GDM1 (cell line): ENCODE data around the gene RAB8A.

Source experiments
- DNase-seq: peaks from one replicate; lab custom pipeline; 2025; lab: John Stamatoyannopoulos, UW

RAB8A gene

GRCh38 chr19:16142032-16142580, 30.4 kb downstream of the RAB8A start:
- DNase-seq, result no peak

- peak; percentile 77 for DNase-seq
Measured at GRCh38 chr19:16143399-16144215, 31.9 kb downstream of the RAB8A start, which contains the start of gene HSH2D. HSH2D (plus strand) TSS chr19:16143685; CDS start chr19:16148751, 5,066 bp downstream.

- DNase-seq, result no peak
Measured at GRCh38 chr19:16144216-16144581, 32.5 kb downstream of the RAB8A start.

GRCh38 chr19:16146112-16146511, 34.4 kb downstream of the RAB8A start:
- DNase-seq, result no peak

GRCh38 chr19:16148443-16149229, 36.9 kb downstream of the RAB8A start:
- DNase-seq, result no peak

GRCh38 chr19:16153582-16154336, 42.1 kb downstream of the RAB8A start:
- DNase-seq, result peak; percentile 37

- DNase-seq, result no peak
Measured at GRCh38 chr19:16154557-16154956, 42.9 kb downstream of the RAB8A start.

GRCh38 chr19:16155128-16155527, 43.4 kb downstream of the RAB8A start:
- DNase-seq, result no peak

- DNase-seq, result no peak
Measured at GRCh38 chr19:16156904-16157303, 45.2 kb downstream of the RAB8A start.

- no peak for DNase-seq
Measured at GRCh38 chr19:16157601-16158000, 45.9 kb downstream of the RAB8A start.

GRCh38 chr19:16159655-16160054, 48.0 kb downstream of the RAB8A start:
- no peak for DNase-seq

GRCh38 chr19:16160445-16160942, 48.8 kb downstream of the RAB8A start:
- DNase-seq, result no peak

GRCh38 chr19:16160943-16161560, 49.4 kb downstream of the RAB8A start:
- no peak for DNase-seq

- DNase-seq, result no peak
Measured at GRCh38 chr19:16161840-16162239, 50.2 kb downstream of the RAB8A start.

- no peak for DNase-seq
Measured at GRCh38 chr19:16164222-16164890, 52.7 kb downstream of the RAB8A start.

GRCh38 chr19:16166417-16166816, 54.7 kb downstream of the RAB8A start:
- DNase-seq, result no peak

- no peak for DNase-seq
Measured at GRCh38 chr19:16167055-16167454, 55.4 kb downstream of the RAB8A start.

- DNase-seq, result peak; percentile 85
Measured at GRCh38 chr19:16168465-16169081, 56.9 kb downstream of the RAB8A start.

- no peak for DNase-seq
Measured at GRCh38 chr19:16170134-16170533, 58.4 kb downstream of the RAB8A start.

GRCh38 chr19:16175954-16176353, 64.3 kb downstream of the RAB8A start:
- DNase-seq, result no peak
